SW 1271 (cell line): ENCODE data around the gene ENKUR.
A peak's percentile ranks its signal among the peaks of the same experiment; 100 is the strongest.

Experiments used
- DNase-seq, 2 experiments: peaks; one replicate each; lab custom pipeline; 2025; lab: John Stamatoyannopoulos, UW

ENKUR gene, protein sequence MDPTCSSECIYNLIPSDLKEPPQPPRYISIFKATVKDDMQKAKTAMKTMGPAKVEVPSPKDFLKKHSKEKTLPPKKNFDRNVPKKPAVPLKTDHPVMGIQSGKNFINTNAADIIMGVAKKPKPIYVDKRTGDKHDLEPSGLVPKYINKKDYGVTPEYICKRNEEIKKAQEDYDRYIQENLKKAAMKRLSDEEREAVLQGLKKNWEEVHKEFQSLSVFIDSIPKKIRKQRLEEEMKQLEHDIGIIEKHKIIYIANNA

GRCh38 chr10:25015828-25016375 lies at the start of gene ENKUR:
TSS of gene ENKUR (minus strand) at chr10:25016158. CDS start at chr10:25015936, 222 bp downstream.
- DNase-seq, result peak; percentile 60 to 95

- no peak for DNase-seq
Measured at GRCh38 chr10:25064401-25064800, 48.4 kb upstream of the ENKUR start.

DNA sequence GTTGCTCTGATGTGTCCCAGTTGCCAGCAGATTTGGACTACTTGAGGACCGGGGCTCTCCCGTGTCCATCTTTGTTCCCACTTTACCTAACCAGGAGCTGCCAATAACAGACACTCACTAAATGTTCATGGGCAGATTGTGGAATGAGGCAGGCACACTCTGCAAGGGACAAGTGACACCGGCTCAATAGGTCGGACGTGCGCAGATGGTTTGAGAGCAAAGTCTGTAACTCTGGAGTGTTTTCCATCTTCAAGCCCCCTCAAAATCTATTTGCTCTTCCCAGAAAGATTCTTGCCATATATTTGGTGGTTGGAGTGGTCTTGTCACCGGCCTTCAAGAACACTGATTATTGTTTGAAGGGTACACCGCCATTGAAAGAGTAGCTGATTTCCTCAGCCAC lies 47.7 kb upstream of the ENKUR start:
- no peak for DNase-seq

DNA sequence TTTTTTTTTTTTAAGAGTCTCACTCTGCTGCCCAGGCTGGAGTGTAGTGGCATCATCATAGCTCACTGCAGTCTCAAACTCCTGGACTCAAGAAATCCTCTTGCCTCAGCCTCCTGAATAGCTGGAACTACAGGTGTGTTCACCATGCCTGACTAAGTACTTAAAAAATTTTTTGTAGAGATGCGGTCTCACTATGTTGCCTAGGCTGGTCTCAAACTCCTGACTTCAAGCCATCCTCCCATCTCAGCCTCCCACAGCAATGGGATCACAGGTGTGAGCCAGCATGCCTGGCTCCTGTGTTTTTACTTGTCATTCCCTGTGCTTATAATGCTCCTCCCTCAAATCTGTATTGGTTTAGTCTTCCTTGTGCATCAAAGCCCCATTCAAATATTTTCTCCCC lies 47.2 kb upstream of the ENKUR start:
- no peak for DNase-seq

- no peak for DNase-seq
Measured at GRCh38 chr10:25061711-25062449, 45.9 kb upstream of the ENKUR start.

- DNase-seq, result no peak
Measured at GRCh38 chr10:25061125-25061524, 45.2 kb upstream of the ENKUR start.

DNA sequence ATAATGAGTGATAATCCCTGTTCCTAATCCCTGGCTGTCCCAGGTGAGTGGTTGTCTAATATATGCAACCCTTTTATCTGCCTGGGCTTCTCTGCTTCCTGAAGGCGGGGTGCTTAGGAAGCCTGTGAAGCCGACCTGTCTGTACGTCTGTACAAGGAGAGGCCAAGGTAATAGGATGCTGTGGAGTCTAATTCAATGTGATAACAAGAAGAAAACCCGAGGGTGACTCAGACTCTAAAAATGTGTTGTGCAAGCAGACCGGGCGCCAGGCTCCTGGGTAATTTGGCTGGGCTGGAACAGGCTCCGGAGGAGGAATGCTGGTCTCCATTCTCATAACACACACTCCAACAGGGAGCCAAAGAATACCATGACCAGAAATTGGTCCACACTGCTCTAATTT lies 44.0 kb upstream of the ENKUR start:
- DNase-seq, result peak; percentile 1 to 33

GRCh38 chr10:25057886-25058285 lies 41.9 kb upstream of the ENKUR start:
- DNase-seq, result no peak

GRCh38 chr10:25056726-25057125 lies 40.8 kb upstream of the ENKUR start:
- no peak for DNase-seq

- DNase-seq, result no peak
Measured at GRCh38 chr10:25052012-25052411, 36.1 kb upstream of the ENKUR start.

DNA sequence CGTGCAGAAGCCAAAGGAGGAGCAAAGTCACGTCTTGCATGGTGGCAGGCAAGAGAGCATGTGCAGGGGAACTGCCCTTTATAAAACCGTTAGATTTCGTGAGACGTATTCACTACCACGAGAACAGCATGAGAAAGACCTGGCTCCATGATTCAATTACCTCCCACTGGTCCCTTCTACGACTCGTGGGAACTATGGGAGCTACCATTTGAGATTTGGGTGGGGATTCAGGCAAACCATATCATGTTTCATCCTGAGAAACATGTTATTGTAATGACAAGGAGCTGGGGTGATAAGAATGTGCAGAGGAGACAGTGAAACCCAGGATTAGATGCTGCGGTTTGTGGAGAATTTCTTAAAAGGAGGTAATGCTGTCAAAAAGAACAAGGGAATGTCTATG lies 34.4 kb upstream of the ENKUR start:
- DNase-seq, result no peak

GRCh38 chr10:25049966-25050365 lies 34.0 kb upstream of the ENKUR start:
- DNase-seq, result no peak

DNA sequence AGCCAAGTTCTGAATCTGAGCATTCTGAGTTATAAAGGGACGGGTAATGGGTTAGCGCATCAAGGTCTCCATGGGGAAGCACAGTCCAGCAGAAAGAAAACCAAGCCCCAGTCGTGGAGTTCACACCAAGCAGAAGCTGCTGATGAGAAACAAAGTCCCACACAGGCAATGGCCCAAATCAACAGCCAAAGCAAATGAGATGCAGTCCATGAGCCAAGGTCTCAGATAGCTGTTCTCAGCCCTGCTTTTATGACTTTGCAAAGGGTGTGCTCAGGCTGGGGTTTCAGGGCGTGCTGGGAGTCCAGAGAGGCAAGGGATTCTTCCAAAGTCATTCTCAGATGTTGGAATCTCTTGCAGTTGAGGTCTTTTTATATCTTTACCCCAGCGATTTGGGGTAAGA lies 32.5 kb upstream of the ENKUR start:
- DNase-seq, result no peak

DNA sequence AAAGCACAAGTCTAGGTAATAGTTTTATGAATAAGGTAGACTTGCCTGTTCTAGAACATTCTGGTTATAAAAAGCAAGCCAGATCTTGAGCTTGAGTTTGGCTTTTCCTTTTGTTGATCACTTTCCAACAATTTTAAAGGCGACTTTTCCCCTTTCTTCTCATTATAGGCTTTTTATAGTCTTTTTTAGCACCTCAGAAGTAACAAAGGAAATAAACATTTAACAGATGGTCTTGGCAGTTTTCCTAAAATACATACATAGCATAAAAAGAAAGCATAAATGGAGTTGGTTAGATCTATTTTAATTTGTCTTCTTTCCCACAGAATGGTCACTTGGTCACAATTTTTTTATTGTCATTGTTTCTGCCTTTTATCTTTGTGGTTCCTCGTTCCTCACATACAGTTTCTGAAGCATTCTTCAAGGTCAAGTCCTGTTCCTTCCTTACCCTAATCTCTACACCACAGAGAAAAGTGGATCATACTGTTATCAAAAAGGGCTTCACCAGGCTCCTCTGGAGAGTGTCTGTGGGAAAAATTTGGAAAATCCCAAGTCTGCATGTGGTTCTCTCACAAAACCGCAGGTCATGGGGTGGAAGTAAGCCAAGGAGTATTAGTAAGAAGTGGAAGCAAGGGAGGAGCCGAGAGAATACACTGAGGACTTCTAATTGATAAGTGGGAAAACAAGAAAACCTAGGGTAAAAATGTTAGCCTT lies 31.8 kb upstream of the ENKUR start:
- DNase-seq, result no peak

DNA sequence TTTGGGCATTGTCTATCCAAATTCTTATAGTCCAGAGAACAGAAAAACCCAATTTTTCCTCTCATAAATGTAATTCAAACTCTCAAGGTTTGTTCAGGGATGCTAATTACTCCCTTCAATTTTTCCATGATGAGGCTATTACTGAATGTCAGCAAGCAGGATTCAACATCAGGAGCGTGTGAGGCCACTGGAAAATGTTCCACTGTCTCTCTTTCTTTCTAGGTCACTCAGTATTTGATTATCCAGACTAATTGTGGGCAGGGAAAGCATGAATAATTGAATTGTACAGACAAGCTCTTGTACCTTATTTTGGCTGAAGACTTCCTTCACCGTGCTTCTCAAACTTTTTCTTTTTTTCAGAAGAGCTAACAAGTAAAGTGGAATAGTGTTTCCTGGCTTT lies 31.1 kb upstream of the ENKUR start:
- no peak for DNase-seq

- DNase-seq, result no peak
Measured at GRCh38 chr10:25046641-25047040, 30.7 kb upstream of the ENKUR start.

- DNase-seq, result no peak
Measured at GRCh38 chr10:25039531-25039930, 23.6 kb upstream of the ENKUR start.

- DNase-seq, result no peak
Measured at GRCh38 chr10:25038325-25038724, 22.4 kb upstream of the ENKUR start.

DNA sequence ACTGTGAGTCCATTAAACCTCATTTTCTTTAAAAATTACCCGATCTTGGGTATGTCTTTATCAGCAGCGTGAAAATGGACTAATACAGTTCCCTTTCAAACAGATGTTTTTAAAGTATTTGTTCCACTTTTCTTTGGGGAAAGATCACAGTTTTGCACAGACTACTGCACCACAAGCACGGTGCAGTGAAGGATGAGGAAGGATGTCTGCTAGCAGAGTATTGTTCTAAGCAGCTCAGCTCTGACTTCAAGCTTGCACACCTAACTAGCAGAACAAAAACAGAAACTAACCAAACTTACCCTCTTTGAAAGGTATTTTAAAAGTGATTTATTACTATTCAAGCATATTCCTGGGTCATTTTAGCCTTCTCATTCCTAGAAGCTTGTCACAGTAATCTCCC lies 20.4 kb upstream of the ENKUR start:
- DNase-seq, result no peak

- DNase-seq, result no peak
Measured at GRCh38 chr10:25029519-25029918, 13.6 kb upstream of the ENKUR start.

DNA sequence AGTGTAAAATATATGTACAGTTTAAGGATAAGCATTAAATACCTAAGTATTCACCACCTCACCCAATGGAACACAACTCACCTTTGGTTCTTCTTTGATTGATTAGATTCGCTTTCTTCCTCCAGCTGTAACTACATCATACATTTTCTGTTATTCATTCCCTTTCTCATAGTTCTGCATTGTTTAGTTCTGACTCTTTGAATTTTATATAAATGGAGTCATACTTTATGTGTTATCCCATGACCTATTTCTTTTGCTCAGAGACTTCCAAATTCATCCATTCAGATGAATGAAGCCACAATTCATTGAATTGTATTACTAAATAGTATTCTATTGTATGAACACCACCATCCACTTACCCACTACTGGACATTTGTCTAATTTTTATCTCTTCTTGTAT lies 12.8 kb upstream of the ENKUR start:
- no peak for DNase-seq

- peak in 1 of 2 experiments; percentile 5 for DNase-seq
Measured at GRCh38 chr10:25026463-25026862, 10.5 kb upstream of the ENKUR start.

DNA sequence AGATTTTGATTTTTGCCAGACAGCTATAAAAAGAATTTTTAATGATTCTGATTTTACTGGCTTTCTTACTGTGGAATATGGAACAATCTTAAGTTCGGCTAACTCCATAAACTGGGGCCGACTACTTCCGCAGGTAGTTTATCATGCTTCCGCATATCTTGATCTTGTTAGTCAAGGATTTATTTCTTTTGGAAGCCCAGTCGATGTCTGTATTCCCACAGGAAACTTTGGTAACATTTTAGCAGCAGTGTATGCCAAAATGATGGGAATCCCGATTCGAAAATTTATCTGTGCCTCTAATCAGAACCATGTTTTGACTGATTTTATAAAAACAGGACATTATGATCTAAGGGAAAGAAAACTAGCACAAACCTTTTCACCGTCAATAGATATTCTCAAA lies 8.6 kb upstream of the ENKUR start:
- no peak for DNase-seq
